Measurements from ENCODE around the gene RAB31.

GRCh38 chr18:9737472-9738121 is 29.5 kb downstream of the RAB31 start:
- TF ChIP-seq, protein P1, sequence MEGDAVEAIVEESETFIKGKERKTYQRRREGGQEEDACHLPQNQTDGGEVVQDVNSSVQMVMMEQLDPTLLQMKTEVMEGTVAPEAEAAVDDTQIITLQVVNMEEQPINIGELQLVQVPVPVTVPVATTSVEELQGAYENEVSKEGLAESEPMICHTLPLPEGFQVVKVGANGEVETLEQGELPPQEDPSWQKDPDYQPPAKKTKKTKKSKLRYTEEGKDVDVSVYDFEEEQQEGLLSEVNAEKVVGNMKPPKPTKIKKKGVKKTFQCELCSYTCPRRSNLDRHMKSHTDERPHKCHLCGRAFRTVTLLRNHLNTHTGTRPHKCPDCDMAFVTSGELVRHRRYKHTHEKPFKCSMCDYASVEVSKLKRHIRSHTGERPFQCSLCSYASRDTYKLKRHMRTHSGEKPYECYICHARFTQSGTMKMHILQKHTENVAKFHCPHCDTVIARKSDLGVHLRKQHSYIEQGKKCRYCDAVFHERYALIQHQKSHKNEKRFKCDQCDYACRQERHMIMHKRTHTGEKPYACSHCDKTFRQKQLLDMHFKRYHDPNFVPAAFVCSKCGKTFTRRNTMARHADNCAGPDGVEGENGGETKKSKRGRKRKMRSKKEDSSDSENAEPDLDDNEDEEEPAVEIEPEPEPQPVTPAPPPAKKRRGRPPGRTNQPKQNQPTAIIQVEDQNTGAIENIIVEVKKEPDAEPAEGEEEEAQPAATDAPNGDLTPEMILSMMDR (IDR thresholded peaks at IDR 0.05): no peak
- TF ChIP-seq RAD21 (IDR thresholded peaks at IDR 0.05; ENCODE audit: low read length) (no peak), USF1 (IDR thresholded peaks at IDR 0.05; ENCODE audit: borderline replicate concordance, low read depth) (no peak), EP300 (IDR thresholded peaks at IDR 0.05; ENCODE audit: borderline replicate concordance in 1 of 2, low read depth in 1 of 2, low read length in 1 of 2) (peak in 1 of 2 experiments; percentile 34; a peak in 1 of 4 replicates), POLR2AphosphoS5 (IDR thresholded peaks at IDR 0.05; ENCODE audit: low read depth, low read length) (no peak), RCOR1 (IDR thresholded peaks at IDR 0.05; ENCODE audit: low read length) (0 out of 2 replicates have a peak, but pooled peaks have one; percentile 9), JUND (IDR thresholded peaks at IDR 0.05) (peak; percentile 27; the same call in 1 of the 2 replicates), REST (IDR thresholded peaks at IDR 0.05; ENCODE audit: low read depth, low read length) (no peak), CHD2 (IDR thresholded peaks at IDR 0.05; ENCODE audit: low read length, partially characterized antibody) (no peak), MXI1 (IDR thresholded peaks at IDR 0.05; ENCODE audit: low read depth, low read length) (peak; percentile 77), RFX5 (IDR thresholded peaks at IDR 0.05; ENCODE audit: low read length) (no peak)
- TF ChIP-seq, protein P2, sequence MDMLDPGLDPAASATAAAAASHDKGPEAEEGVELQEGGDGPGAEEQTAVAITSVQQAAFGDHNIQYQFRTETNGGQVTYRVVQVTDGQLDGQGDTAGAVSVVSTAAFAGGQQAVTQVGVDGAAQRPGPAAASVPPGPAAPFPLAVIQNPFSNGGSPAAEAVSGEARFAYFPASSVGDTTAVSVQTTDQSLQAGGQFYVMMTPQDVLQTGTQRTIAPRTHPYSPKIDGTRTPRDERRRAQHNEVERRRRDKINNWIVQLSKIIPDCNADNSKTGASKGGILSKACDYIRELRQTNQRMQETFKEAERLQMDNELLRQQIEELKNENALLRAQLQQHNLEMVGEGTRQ (IDR thresholded peaks at IDR 0.05; ENCODE audit: borderline replicate concordance, low read depth, low read length): no peak

Measured in SK-N-SH (cell line).